SH-SY5Y (cell line): ENCODE measurements around the gene ZNF274.

ENCODE experiments used
- GATA2 ChIP-seq: IDR thresholded peaks from 2 replicates; pipeline ENCODE4 v1.6.1; 2011; ENCODE audit warnings: mild to moderate bottlenecking, low read depth, low read length
- GATA3 ChIP-seq: IDR thresholded peaks from 2 replicates; pipeline ENCODE4 v1.6.1; 2011; ENCODE audit warnings: low read depth, mild to moderate bottlenecking, low read length, moderate library complexity

GRCh38 chr19:58166268-58166667 is 16.6 kb upstream of the ZNF274 start:
- TF ChIP-seq GATA3 (no peak), GATA2 (no peak)
